Measurements from ENCODE around the gene SCD5. TPM values are rescaled to one million over a fixed set of nuclear protein-coding genes. Genes with fewer than 3 reads are reported as not detected.

The SCD5 gene
- total and polyA plus RNA-seq, 2 donors (not counting 1 experiment from before 2014, with no cell fraction given) = 0.03 TPM; not detected in 1

- CTCF ChIA-PET = no interaction called here
- no peak for ATAC-seq (ENCODE audit: low read depth)
Measured at GRCh38 chr4:82718162-82718940, 80.2 kb downstream of the SCD5 start.

More at GRCh38 chr4:82718162-82718940, 80.2 kb downstream of the SCD5 start:
- H3K27me3 Mint-ChIP-seq = peaks cover 8% of the 10 kb centered on the region
- H3K4me2 ChIP-seq (replicated peaks; ENCODE audit: low read depth, low read length, poor library complexity, severe bottlenecking) = no peak overlapping the region
- H3K9me3 Mint-ChIP-seq (ENCODE audit: insufficient read depth) = no peaks in the 10 kb centered on the region
- H4K20me1 ChIP-seq (ENCODE audit: control insufficient read depth, insufficient read depth, low read length, poor library complexity, severe bottlenecking) = no peaks in the 10 kb centered on the region
- TF ChIP-seq EZH2 (IDR thresholded peaks at IDR 0.05; ENCODE audit: borderline replicate concordance, insufficient read depth, low read depth, low read length, poor library complexity, severe bottlenecking) = no peak
- TF ChIP-seq CTCF (IDR thresholded peaks at IDR 0.05) = no peak
- H3K27me3 ChIP-seq (replicated peaks in 1 of 4; ENCODE audit: control extremely low read depth in 1 of 4, control insufficient read depth in 3 of 4, insufficient read depth in 4 of 4, low read length in 3 of 4) = no peaks in the 10 kb centered on the region
- no peak overlapping the region for H3K27ac ChIP-seq (ENCODE audit: low read length in 2 of 2)
- H3K4me3 Mint-ChIP-seq = no peak overlapping the region
- DNase-seq = no peak
- H3K4me1 ChIP-seq (ENCODE audit: control insufficient read depth in 2 of 2, insufficient read depth in 2 of 2, low read length in 2 of 2) = no peaks in the 10 kb centered on the region
- no peaks in the 10 kb centered on the region for H3K36me3 ChIP-seq (replicated peaks in 1 of 2; ENCODE audit: control extremely low read depth in 1 of 2, control insufficient read depth in 1 of 2, extremely low read depth in 1 of 2, insufficient read depth in 2 of 2, low read length in 1 of 2)
- no peaks in the 10 kb centered on the region for H3K9me3 ChIP-seq (ENCODE audit: control extremely low read depth in 1 of 3, control insufficient read depth in 2 of 3, insufficient read depth in 1 of 3, low read length in 2 of 3)
- no peak overlapping the region for H3K9ac ChIP-seq (ENCODE audit: low read length)
- intact Hi-C loops (cut with micrococcal nuclease) = no loop called here
- no peaks in the 10 kb centered on the region for H3K4me1 Mint-ChIP-seq
- no peak overlapping the region for H3K27ac Mint-ChIP-seq
- H2AFZ ChIP-seq (ENCODE audit: insufficient read depth, low read depth, low read length, poor library complexity, severe bottlenecking) = no peak overlapping the region
- H3K4me3 ChIP-seq (ENCODE audit: control extremely low read depth in 1 of 5, extremely low read depth in 1 of 5, insufficient read depth in 1 of 5, low read depth in 2 of 5, low read length in 4 of 5) = no peak overlapping the region
- POLR2A ChIA-PET = no interaction called here
- no peaks in the 10 kb centered on the region for H3K79me2 ChIP-seq (ENCODE audit: control insufficient read depth, insufficient read depth, low read length)
- 94% methylated on average over 5 of the region's 7 CpGs for WGBS (ENCODE audit: insufficient coverage)

All from B cell (primary cell).